IPS-18c (cell line): ENCODE data around the gene MUTYH.
"Not testable (repeated sequence)": the region's sequence is repeated elsewhere in the genome, so short reads cannot be mapped to it uniquely, and the experiment has no call there.

ENCODE experiments used
- H3K4me3 ChIP-seq: 2 replicates; pipeline ENCODE4 v1.7.0; 2013; ENCODE audit warnings: low read depth, mild to moderate bottlenecking, low read length, moderate library complexity; ENCODE audit not compliant: insufficient read depth
- H3K9me3 ChIP-seq: one replicate; pipeline ENCODE4 v1.6.1; 2013; ENCODE audit warnings: mild to moderate bottlenecking, low read length, moderate library complexity; ENCODE audit not compliant: control insufficient read depth, insufficient read depth

Gene MUTYH

DNA sequence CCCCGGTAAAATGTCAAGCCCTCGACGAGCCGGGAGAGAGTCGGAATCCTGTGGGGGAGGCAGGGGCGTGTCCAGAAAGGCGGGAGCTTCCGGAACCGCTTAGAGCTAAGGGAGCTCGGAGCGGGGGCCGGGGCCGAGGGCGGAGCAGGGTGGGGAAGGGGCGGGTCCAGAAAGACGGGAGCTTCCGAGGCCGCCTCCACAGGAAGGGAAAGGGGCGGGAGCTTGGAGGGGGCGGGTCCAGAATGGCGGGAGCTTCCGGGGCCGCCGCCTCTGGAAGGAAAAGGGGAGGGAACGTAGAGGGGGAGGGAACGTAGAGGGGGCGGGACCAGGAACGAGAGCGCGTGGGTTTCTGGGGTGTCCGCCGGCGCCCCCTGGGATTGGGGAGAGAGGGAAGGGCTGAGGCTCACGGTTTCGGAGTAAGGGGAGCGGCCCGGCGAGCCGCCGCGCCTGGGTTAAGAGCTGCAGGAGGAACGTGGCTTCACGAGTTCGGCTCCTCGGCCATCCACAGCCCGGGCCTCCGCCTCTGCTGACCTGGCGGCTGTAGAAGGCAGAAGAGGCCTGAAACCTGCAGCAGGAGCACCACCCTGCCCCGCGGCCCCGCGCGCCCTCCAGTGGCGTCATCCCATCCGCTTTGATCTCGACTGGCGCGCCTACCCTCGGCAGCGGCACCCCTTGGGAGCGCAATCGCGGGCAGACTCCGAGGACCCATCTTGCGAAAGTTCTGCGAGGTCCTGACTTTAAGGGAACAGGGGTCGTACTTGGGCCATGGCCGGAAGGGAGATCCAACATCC is 36.5 kb downstream of the MUTYH start:
- Histone ChIP-seq H3K4me3 (peak overlapping the region; percentile 91), H3K9me3 (no peaks in the 10 kb centered on the region)

DNA sequence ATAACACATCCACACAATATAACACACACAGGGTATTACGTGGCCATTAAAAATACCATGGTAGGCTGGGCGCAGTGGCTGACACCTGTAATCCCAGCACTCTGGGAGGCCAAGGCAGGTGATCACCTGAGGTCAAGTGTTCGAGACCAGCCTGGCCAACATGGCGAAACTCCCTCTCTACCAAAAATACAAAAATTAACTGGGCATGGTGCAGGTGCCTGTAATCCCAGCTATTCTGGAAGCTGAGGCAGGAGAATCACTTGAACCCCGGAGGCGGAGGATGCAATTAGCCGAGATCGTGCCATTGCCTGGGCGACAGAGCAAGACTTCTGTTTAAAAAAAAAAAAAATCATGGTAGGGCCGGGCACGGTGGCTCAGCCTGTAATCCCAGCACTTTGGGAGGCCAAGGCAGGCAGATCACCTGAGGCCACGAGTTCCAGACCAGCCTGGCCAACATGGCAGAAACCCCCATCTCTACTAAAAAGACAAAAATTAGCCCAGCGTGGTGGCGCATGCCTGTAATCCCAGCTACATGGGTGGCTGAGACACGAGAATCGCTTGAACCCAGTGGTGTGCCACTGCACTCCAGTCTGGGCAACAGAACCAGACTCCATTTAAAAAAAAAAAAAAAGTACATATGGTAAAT is 37.6 kb downstream of the MUTYH start:
- H3K4me3 ChIP-seq: peak overlapping the region; percentile 68; the same call in 1 of the 2 replicates

DNA sequence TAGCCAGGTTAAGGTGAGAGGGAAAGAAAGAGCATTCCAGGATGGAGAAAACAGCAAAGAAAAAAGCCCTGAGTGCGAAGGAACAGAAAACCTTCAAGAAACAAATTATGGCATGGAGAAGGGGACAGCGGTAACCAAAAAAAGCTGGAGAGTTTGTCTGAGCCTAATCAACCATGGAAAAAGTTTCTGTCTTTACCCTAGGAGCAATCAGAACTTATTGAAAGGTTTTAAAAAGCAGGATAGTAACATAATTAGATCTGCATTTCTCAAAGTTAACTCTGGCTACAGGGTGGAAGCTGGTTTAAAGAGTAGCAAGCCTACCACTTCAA is 39.6 kb downstream of the MUTYH start:
- Histone ChIP-seq H3K9me3 (no peaks in the 10 kb centered on the region), H3K4me3 (no peak overlapping the region)

More for the DNA sequence above, 37.6 kb downstream of the MUTYH start:
- H3K9me3 ChIP-seq: no peaks in the 10 kb centered on the region

GRCh38 chr1:45299981-45300668 is 40.1 kb downstream of the MUTYH start:
- H3K4me3 ChIP-seq: no peak overlapping the region

DNA sequence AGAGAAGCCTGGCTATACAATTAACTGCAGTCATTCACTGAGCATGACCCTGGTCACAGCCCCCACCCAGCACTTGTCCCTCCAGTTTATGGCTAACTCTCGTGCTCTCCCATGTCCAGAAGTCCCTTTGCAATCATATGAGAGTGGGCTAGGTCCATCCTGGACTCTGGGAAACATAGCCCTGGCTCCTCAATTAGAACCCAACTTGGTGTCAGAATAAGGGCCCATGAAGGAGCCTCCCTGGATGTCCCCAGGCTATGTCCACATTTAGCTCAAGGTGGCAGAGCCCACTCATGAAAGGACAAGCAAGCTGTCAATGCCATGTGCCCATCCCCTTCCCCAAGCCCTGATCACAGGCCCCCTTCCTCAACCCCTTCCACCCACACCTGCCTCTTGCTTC is 40.9 kb downstream of the MUTYH start:
- H3K4me3 ChIP-seq: no peak overlapping the region
- no peaks in the 10 kb centered on the region for H3K9me3 ChIP-seq

More at GRCh38 chr1:45299981-45300668, 40.1 kb downstream of the MUTYH start:
- H3K9me3 ChIP-seq: no peaks in the 10 kb centered on the region

DNA sequence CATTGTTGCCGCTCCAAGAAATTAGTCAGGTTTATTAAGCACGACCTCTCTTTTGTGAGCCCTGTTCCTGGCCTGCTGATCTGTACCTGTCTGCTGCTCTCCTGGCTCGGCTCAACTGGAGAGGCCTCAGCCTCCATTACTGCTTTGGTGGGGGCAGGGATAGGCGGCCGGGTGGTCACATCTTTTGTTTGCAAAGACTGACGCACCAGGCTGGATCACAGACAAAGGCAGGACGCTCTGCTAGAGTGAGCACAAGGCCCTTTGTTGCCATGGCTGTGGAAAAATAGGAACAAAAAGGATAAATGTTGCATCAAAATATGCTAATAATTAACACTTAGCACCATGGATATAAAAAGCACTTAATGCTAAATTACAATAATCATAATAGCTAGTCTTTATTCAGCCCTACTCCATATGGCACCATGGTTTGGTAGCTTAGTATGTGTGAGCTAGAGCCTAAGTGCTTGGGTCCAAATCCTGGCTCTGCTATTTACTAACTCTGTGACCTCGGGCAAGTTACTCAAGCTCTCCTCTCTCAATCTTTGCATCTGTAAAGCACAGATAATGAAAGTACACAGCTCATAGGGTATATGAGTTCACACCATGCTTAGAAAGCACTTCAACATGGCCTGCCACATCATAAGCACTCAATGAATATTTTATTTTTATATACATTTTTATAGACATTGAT is 42.4 kb downstream of the MUTYH start:
- H3K4me3 ChIP-seq: no peak overlapping the region

GRCh38 chr1:45291716-45292115 is 48.5 kb downstream of the MUTYH start:
- Histone ChIP-seq H3K9me3 (no peaks in the 10 kb centered on the region), H3K4me3 (no peak overlapping the region)

More for the DNA sequence above, 42.4 kb downstream of the MUTYH start:
- H3K9me3 ChIP-seq: no peaks in the 10 kb centered on the region

- not testable (repeated sequence) for H3K9me3 ChIP-seq, H3K4me3 ChIP-seq
These were observed 49.2 kb downstream of the MUTYH start for GRCh38 chr1:45291002-45291401.

GRCh38 chr1:45286521-45286920 is 53.7 kb downstream of the MUTYH start:
- not testable (repeated sequence) for H3K9me3 ChIP-seq, H3K4me3 ChIP-seq

GRCh38 chr1:45284858-45285257 is 55.4 kb downstream of the MUTYH start:
- H3K4me3 ChIP-seq, H3K9me3 ChIP-seq: not testable (repeated sequence)

GRCh38 chr1:45282351-45282750 is 57.9 kb downstream of the MUTYH start:
- no peaks in the 10 kb centered on the region for H3K9me3 ChIP-seq
- H3K4me3 ChIP-seq: no peak overlapping the region
